HepG2 (cell line): ENCODE data around the gene FKTN. TPM values are rescaled to one million over a fixed set of nuclear protein-coding genes. Genes with fewer than 3 reads are reported as not detected.

Experiments used
- FOXK2 ChIP-seq: fragments of 450-650 bp; IDR thresholded peaks from 2 replicates; pipeline ENCODE4 v1.6.1; 2016
- GATA4 ChIP-seq: sonication (generic); IDR thresholded peaks from 2 replicates; pipeline ENCODE4 v1.6.1; 2016; ENCODE audit warnings: antibody characterized with exemption, low read depth, borderline replicate concordance
- GZF1 ChIP-seq: sonication (generic); formaldehyde crosslinking; IDR thresholded peaks from 2 replicates; pipeline ENCODE4 v1.5.1; 2020; ENCODE audit warnings: mild to moderate bottlenecking, missing genetic modification reagents
- IKZF4 ChIP-seq: sonication (generic); formaldehyde crosslinking; IDR thresholded peaks from 2 replicates; pipeline ENCODE4 v1.5.1; 2020; ENCODE audit warnings: borderline replicate concordance, mild to moderate bottlenecking, low read depth, missing genetic modification reagents; ENCODE audit errors: not compliant biosample characterization
- KDM3A ChIP-seq: IDR thresholded peaks from 2 replicates; pipeline ENCODE4 v1.6.1; 2018; ENCODE audit warnings: low read depth, missing compliant biosample characterization
- LCORL ChIP-seq, 2 experiments: fragments of 450-650 bp in 1 of 2; sonication (generic) in 1 of 2; formaldehyde crosslinking in 1 of 2; IDR thresholded peaks; 2 replicates each; pipeline versions ENCODE4 v1.5.0 to v1.6.1; 2017 to 2020; ENCODE audit warnings: antibody characterized with exemption in 1 of 2, missing genetic modification reagents in 1 of 2
- MYNN ChIP-seq: sonication (generic); formaldehyde crosslinking; IDR thresholded peaks from 2 replicates; pipeline ENCODE4 v1.4.0; 2020; ENCODE audit warnings: mild to moderate bottlenecking, low read depth, missing genetic modification reagents
- NKX3-1 ChIP-seq: sonication (generic); formaldehyde crosslinking; IDR thresholded peaks from 2 replicates; pipeline ENCODE4 v1.5.0; 2020; ENCODE audit warnings: missing genetic modification reagents
- NR2F6 ChIP-seq, 2 experiments: IDR thresholded peaks; 2 replicates each; pipeline ENCODE4 v1.6.1; 2016; ENCODE audit warnings: antibody characterized with exemption in 1 of 2, mild to moderate bottlenecking in 1 of 2
- PPARG ChIP-seq: conservative IDR thresholded peaks from 2 replicates; pipeline ENCODE4 v1.6.1; 2016; ENCODE audit warnings: missing biosample characterization, missing genetic modification reagents
- SOX13 ChIP-seq, 3 experiments: fragments of 450-650 bp in 1 of 3; sonication (generic) in 1 of 3; formaldehyde crosslinking in 1 of 3; IDR thresholded peaks in 2 of 3; conservative IDR thresholded peaks in 1 of 3; 2 replicates each; pipeline versions ENCODE4 v1.5.0 to v1.6.1; 2016 to 2020; ENCODE audit warnings: antibody characterized with exemption in 1 of 3, mild to moderate bottlenecking in 1 of 3, missing compliant biosample characterization in 1 of 3, missing genetic modification reagents in 1 of 3, moderate library complexity in 1 of 3
- YEATS2 ChIP-seq: sonication (generic); formaldehyde crosslinking; IDR thresholded peaks from 2 replicates; pipeline ENCODE4 v1.4.0; 2020; ENCODE audit warnings: missing genetic modification reagents, borderline replicate concordance
- ZFP36L1 ChIP-seq: sonication (generic); formaldehyde crosslinking; IDR thresholded peaks from 2 replicates; pipeline ENCODE4 v1.8.0; 2022; ENCODE audit warnings: mild to moderate bottlenecking, missing genetic modification reagents, moderate library complexity
- ZMYM4 ChIP-seq: sonication (generic); formaldehyde crosslinking; IDR thresholded peaks from 2 replicates; pipeline ENCODE4 v1.8.1; 2023; ENCODE audit warnings: mild to moderate bottlenecking, missing genetic modification reagents
- ZNF556 ChIP-seq: sonication (generic); formaldehyde crosslinking; IDR thresholded peaks from 2 replicates; pipeline ENCODE4 v1.4.0; 2020; ENCODE audit warnings: mild to moderate bottlenecking, missing genetic modification reagents, borderline replicate concordance
- ZSCAN9 ChIP-seq: IDR thresholded peaks from 2 replicates; pipeline ENCODE4 v1.6.1; 2016; ENCODE audit warnings: borderline replicate concordance
- polyA plus RNA-seq, 8 experiments: library from polyadenylated mRNA; depleted of rRNA in 3 of 8; stranded (reverse) in 7 of 8; unstranded in 1 of 8; fragments of >200 nt; fragmentation: Illumina TruSeq in 4 of 8; extraction: Trizol in 4 of 8; gene quantifications; 2 replicates each; pipeline versions ENCODE4 v1.2.1 to v1.2.3, GENCODE V29; 2011 to 2016; ENCODE audit warnings: low read depth in 4 of 8, missing spikeins in 1 of 8, mixed read lengths in 1 of 8; ENCODE audit not compliant: insufficient read depth in 1 of 8
- total RNA-seq, 5 experiments: library from RNA; depleted of rRNA; stranded (reverse); fragments of >200 nt; fragmentation: Illumina TruSeq; extraction: Trizol; gene quantifications; 2 replicates each; pipeline ENCODE4 v1.2.3, GENCODE V29; 2016; ENCODE audit warnings: low read depth in 1 of 5
- TF ChIP-seq, protein P1 (sequence below): sonication (generic); formaldehyde crosslinking; IDR thresholded peaks from 2 replicates; pipeline ENCODE4 v1.4.0; 2020; ENCODE audit warnings: mild to moderate bottlenecking, missing genetic modification reagents
- TF ChIP-seq, protein P2 (sequence below): fragments of 450-650 bp; IDR thresholded peaks from 2 replicates; pipeline ENCODE4 v1.6.1; 2017
- TF ChIP-seq, protein P3 (sequence below): IDR thresholded peaks from 2 replicates; pipeline ENCODE4 v1.6.1; 2012; ENCODE audit warnings: low read depth, low read length, improper control_type of control experiment
- TF ChIP-seq, protein P4 (sequence below): sonication (generic); formaldehyde crosslinking; IDR thresholded peaks from 2 replicates; pipeline ENCODE4 v1.5.0; 2020; ENCODE audit warnings: missing genetic modification reagents
- TF ChIP-seq, protein P5 (sequence below): sonication (generic); formaldehyde crosslinking; IDR thresholded peaks from 2 replicates; pipeline ENCODE4 v1.4.0; 2020; ENCODE audit warnings: missing genetic modification reagents

Gene FKTN
- total and polyA plus RNA-seq, 2 of the 13 experiments (the other 11 are each of a cell fraction or from before 2014, with no cell fraction given) = 7.9 to 13.5 TPM

DNA sequence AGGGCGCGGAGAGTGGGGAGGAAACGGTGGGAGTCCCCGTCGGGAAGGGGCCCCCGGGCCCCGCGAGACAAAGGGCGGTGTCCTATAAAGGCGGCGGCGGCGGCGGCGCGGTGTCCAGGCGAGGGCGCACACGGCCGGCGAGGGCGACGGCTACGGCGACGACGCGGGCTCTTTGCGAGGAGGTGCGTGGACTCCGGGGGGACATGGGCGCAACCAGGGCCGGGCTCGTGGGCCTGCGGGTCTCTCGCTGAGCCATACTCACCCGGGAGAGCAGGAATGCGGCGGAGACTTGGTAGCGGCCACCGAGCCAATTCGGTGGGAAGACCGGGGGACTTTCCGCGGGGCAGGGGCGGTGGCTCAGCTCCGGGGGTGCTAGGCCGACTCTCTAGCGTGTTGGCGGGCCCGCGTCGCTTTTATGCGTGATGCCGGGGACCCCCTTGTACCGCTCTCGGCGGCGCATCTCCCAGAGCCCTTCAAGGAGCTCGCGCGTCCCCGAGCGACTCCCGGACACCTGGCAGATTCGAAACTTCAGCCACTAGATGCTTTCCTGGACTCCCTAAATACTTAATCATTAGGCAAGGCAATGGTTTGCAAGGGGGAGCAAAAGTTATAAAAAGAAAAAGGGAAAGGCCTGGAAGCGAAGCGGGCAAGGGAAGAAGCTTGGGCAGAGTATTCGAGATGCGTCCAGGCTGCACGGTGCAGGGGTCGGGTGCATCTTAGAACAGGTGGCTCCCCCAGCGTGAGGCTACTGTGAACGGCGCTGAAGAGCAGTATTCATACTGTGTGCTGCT, 98.4 kb downstream of the FKTN start (continued):
- no peak for TF ChIP-seq PPARG (CRISPR knock-in tag)
- TF ChIP-seq, protein P1, sequence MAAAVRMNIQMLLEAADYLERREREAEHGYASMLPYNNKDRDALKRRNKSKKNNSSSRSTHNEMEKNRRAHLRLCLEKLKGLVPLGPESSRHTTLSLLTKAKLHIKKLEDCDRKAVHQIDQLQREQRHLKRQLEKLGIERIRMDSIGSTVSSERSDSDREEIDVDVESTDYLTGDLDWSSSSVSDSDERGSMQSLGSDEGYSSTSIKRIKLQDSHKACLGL (CRISPR knock-in tag) = no peak
- TF ChIP-seq SOX13 (IDR thresholded peaks at IDR 0.05) = no peak
- TF ChIP-seq SOX13 (CRISPR knock-in tag; conservative IDR thresholded peaks at IDR 0.05 in 1 of 2, IDR thresholded peaks at IDR 0.05 in 1 of 2) = 0 out of 4 replicates have a peak, but pooled peaks of 1 of the 2 experiments have one; percentile 24
- no peak for TF ChIP-seq NKX3-1 (CRISPR knock-in tag)
- peak; percentile 56 for TF ChIP-seq IKZF4 (CRISPR knock-in tag)
- TF ChIP-seq FOXK2 = no peak
- TF ChIP-seq, protein P2, sequence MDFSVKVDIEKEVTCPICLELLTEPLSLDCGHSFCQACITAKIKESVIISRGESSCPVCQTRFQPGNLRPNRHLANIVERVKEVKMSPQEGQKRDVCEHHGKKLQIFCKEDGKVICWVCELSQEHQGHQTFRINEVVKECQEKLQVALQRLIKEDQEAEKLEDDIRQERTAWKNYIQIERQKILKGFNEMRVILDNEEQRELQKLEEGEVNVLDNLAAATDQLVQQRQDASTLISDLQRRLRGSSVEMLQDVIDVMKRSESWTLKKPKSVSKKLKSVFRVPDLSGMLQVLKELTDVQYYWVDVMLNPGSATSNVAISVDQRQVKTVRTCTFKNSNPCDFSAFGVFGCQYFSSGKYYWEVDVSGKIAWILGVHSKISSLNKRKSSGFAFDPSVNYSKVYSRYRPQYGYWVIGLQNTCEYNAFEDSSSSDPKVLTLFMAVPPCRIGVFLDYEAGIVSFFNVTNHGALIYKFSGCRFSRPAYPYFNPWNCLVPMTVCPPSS = no peak
- TF ChIP-seq LCORL (IDR thresholded peaks at IDR 0.05) = no peak
- no peak for TF ChIP-seq LCORL (CRISPR knock-in tag; IDR thresholded peaks at IDR 0.05)
- no peak for TF ChIP-seq GATA4
- TF ChIP-seq, protein P3, sequence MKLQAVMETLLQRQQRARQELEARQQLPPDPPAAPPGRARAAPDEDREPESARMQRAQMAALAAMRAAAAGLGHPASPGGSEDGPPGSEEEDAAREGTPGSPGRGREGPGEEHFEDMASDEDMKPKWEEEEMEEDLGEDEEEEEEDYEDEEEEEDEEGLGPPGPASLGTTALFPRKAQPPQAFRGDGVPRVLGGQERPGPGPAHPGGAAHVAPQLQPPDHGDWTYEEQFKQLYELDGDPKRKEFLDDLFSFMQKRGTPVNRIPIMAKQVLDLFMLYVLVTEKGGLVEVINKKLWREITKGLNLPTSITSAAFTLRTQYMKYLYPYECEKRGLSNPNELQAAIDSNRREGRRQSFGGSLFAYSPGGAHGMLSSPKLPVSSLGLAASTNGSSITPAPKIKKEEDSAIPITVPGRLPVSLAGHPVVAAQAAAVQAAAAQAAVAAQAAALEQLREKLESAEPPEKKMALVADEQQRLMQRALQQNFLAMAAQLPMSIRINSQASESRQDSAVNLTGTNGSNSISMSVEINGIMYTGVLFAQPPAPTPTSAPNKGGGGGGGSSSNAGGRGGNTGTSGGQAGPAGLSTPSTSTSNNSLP = no peak
- peak; percentile 61; the same call in 1 of the 2 replicates for TF ChIP-seq ZMYM4 (CRISPR knock-in tag)
- TF ChIP-seq, protein P4, sequence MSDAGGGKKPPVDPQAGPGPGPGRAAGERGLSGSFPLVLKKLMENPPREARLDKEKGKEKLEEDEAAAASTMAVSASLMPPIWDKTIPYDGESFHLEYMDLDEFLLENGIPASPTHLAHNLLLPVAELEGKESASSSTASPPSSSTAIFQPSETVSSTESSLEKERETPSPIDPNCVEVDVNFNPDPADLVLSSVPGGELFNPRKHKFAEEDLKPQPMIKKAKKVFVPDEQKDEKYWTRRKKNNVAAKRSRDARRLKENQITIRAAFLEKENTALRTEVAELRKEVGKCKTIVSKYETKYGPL (CRISPR knock-in tag) = no peak
- TF ChIP-seq MYNN = no peak
- peak; percentile 64; the same call in 1 of the 2 replicates for TF ChIP-seq KDM3A (CRISPR knock-in tag)
- TF ChIP-seq, protein P5, sequence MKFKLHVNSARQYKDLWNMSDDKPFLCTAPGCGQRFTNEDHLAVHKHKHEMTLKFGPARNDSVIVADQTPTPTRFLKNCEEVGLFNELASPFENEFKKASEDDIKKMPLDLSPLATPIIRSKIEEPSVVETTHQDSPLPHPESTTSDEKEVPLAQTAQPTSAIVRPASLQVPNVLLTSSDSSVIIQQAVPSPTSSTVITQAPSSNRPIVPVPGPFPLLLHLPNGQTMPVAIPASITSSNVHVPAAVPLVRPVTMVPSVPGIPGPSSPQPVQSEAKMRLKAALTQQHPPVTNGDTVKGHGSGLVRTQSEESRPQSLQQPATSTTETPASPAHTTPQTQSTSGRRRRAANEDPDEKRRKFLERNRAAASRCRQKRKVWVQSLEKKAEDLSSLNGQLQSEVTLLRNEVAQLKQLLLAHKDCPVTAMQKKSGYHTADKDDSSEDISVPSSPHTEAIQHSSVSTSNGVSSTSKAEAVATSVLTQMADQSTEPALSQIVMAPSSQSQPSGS (CRISPR knock-in tag) = no peak
- no peak for TF ChIP-seq ZSCAN9 (CRISPR knock-in tag)
- no peak for TF ChIP-seq ZFP36L1 (CRISPR knock-in tag)
- TF ChIP-seq YEATS2 (CRISPR knock-in tag) = peak; percentile 26; the same call in 1 of the 2 replicates
- 0 out of 2 replicates have a peak, but pooled peaks have one; percentile 49 for TF ChIP-seq ZNF556 (CRISPR knock-in tag)
- TF ChIP-seq NR2F6 (IDR thresholded peaks at IDR 0.05) = no peak
- no peak for TF ChIP-seq NR2F6 (CRISPR knock-in tag; IDR thresholded peaks at IDR 0.05)
- TF ChIP-seq GZF1 = no peak
